ENCODE results near the gene FAM13B.
"Not testable (repeated sequence)": the region's sequence is repeated elsewhere in the genome, so short reads cannot be mapped to it uniquely, and the experiment has no call there.

The FAM13B gene

DNA sequence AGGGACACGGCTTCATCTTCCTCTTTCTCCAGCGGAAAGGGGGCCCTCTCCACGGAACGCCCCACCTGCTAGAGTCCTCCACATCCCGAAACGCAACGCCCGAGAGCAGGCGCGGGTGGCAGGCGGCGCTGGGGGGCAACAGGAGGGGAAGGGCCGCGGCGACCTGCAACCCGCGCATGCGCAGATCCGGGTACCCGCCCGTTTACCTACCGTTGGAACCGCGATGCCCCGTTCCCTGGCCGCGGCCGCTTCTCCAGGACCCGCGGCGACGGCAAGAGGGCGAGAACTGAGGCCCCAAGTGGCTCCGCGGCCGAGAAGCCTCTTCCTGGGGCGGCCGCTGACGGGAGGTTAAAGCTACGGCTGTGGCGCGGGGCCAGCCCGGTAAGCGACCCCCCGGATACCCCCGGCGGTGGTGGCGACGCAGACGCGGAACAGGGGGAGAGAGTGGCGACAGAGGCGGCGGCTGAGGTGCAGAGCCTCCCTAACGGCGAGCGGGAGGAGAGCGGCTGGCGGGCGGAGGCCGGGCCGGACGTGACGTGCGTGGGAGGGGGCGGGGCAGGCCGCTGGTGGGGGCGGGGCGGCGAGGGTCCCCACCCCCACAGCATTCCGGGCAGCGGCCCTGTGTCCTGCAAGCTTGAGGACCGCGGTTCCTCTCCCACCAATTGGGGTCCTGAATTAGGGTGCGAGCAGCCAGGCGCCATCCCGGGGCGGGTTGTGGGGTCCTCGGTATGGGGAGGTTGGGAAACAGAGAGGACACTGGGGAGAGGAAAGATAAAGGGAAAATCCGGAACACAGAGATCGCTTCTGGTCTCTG, at the start of gene FAM13B:
TSS of gene FAM13B (minus strand) at position 508 of the 814 bp plus-strand sequence. CDS start 13,968 bp downstream, outside the sequence.
- DNase-seq (ENCODE audit: low read depth in 2 of 2, low spot score in 1 of 2), result peak; percentile 57 to 64

DNA sequence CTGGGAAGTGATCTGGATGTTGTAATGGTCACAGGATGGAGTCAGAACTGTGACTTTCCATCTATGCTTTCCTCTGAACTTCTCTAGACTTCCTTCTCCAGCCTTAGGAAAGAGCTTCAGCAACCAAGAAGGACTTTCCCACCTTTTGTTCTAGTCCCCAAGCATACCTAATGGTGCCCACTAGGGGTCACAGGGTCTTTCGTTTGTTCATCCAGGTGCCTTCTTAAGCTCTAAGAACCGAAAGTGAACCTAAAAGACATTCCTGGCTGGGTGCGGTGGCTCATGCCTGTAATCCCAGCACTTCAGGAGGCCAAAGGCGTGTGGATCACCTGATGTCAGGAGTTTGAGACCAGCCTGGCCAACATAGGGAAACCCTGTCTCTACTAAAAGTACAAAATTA, 49.2 kb upstream of the FAM13B start:
- no peak for DNase-seq (ENCODE audit: low read depth in 2 of 2, low spot score in 1 of 2)

DNA sequence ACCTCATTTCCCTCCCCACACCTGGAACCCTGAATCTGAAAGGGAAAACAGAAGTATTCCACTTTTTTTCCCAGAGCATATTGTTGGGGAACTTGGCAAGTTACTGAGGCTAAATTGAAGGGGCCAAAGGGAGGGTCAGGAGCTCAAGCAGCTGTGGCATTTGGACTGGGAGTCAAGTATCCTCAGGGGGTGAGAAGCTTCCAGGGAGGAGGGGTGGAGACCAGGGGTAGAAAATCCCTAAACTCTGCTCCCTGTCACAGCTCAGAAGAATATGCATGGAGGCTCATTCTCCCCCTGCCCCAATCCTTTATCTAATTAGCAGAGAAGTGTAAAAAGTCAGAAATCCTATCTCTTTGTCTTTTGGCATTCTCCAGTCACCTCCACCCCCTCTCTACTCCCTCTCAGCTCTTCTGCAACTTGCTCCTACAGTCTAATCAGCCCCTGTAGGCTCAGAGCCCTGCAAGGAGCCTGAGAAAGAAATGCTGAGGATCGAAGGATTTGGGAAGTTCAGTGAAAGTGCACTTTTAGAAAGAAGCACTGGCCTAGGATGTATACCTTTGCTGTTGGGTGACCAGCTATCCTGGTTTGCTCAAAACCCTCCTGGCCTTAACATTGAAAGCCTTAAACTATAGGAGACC, 45.2 kb upstream of the FAM13B start:
- DNase-seq (ENCODE audit: low read depth in 2 of 2, low spot score in 1 of 2), result no peak

DNA sequence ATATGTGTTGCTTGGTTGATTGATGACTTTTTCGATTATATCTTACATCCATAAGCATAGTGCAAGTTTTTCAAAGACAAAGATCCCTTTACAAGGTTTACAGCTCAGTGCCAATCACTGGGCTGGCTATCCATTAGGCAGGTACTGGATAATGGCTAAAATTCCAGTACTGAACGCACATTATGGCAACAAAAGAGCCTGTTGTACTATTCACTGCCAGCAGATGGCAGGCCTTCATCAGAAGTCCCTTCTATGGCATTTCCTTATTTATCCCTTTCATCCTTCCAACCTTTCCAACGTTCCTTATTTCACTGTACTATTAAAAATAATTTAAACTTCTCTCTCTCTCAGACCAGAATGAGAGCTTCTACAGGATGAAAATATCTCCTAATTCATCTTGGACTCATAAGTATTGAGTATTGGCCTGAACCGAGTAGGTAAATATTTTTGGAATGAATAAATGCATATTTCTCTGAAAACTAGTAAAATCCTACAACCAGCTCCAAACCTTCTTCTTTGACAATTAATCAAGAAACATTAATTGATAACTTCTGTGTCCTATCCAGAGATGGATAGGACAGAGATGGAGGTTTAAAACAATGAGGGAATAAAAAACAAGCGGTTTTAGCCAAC, 44.3 kb upstream of the FAM13B start:
- DNase-seq (ENCODE audit: low read depth in 2 of 2, low spot score in 1 of 2), result peak in 1 of 2 donors; percentile 16

DNA sequence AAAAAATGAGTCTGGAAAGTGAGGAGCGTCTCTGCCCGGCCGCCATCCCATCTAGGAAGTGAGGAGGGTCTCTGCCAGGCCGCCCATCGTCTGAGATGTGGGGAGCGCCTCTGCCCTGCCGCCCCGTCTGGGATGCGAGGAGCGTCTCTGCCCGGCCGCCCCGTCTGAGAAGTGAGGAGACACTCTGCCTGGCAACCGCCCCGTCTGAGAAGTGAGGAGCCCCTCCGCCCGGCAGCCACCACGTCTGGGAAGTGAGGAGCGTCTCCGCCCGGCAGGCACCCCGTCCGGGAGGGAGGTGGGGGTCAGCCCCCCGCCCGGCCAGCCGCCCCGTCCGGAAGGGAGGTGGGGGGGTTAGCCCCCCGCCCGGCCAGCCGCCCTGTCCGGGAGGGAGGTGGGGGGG, 37.1 kb upstream of the FAM13B start:
- DNase-seq (ENCODE audit: low read depth in 2 of 2, low spot score in 1 of 2), result not testable (repeated sequence)

DNA sequence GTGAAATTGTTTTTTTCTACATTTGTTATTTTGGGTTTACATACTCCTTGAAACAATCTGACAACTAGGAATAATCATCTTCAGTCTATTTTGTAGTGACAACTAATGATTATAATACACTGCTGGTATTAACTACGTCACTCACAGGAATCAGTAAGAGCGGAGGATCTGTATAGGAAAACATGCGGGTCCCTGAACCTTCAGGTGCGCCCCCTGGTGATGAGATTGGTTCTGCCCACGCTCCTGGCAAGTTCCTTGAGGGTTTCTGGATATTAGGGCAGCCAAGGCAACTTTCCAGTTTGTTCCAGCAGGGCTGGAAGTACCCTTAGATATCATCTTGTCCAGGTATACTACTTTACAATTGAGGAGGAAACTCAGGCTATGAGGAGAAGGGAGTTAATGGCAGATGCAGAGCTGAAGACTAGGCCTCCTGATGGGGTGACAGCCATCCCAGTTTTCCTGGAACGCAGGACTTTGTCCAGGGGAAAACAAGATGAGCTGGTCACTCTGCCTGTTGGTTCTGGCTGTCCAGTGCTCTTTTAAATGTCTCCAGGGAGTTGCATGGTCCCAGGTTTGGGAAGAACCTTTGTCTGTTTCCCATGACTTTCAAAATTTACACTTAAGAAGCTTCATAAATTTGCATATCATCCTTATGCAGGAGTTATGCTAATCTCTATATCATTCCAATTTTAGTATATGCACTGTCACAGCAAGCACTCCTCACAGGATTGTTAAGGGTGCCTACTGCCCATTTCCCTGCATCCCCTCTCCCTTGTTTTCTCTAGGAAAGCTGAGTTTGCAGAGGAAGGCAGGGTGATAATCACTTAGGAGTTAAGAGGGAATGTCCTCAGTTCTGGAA, 36.1 kb upstream of the FAM13B start:
- peak; percentile 32 to 41 for DNase-seq (ENCODE audit: low read depth in 2 of 2, low spot score in 1 of 2)

DNA sequence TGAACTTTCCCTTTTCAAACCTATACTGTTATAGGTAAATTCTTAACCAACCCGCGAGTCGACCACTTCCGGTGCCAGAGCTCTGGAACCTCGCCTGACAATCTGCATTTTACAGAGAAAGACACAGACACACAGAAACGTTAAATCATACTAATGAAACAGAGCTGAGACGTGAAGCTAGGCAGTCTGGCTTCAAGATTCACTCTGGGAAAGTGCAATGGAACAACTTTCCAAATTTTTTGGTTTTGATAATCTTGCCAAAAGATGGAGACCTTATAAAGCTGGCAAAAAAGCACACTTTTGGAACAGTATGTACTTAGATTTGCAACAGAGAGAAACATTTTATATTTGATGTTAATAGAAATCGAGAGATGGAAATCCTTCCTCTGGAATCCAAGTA, 35.1 kb upstream of the FAM13B start:
- no peak for DNase-seq (ENCODE audit: low read depth in 2 of 2, low spot score in 1 of 2)

DNA sequence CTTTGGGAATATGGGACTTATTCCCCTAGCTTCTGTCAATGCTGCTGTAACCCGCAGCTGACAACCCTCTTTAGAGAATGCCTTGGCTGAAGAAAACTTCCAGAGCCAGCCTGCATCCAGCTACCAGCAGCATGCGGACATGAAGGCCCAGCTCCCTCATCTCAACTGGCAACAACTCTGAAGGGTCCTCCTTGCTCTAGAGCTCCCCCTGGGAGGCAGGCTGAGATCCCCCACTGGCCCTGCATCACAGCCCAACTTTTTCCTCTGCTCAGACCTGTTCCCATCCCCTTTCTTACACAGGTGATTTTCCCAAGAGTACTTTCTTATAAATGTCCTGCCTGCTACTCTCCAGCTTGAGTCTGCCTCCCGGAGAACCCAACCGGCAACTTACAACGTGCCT, 32.2 kb upstream of the FAM13B start:
- DNase-seq (ENCODE audit: low read depth in 2 of 2, low spot score in 1 of 2), result no peak

DNA sequence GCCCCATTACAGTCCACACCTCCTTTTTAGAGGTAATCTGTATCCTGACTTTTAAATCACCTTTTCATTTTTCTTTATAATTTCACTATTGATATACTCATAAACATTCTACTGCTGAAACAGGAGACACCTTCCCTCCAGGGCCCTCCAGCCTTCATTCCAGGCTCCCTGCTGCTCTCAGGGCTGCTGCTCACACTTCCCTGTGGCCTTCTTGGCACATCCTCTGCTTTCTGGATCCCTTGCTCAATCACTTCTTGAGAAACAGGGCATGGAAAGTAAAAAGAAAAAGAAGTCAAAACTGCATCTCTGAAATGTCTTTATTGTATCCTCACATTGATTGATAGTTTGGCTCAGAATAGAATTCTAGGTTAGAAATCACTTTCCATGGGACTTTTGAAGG, 31.6 kb upstream of the FAM13B start:
- no peak for DNase-seq (ENCODE audit: low read depth in 2 of 2, low spot score in 1 of 2)

DNA sequence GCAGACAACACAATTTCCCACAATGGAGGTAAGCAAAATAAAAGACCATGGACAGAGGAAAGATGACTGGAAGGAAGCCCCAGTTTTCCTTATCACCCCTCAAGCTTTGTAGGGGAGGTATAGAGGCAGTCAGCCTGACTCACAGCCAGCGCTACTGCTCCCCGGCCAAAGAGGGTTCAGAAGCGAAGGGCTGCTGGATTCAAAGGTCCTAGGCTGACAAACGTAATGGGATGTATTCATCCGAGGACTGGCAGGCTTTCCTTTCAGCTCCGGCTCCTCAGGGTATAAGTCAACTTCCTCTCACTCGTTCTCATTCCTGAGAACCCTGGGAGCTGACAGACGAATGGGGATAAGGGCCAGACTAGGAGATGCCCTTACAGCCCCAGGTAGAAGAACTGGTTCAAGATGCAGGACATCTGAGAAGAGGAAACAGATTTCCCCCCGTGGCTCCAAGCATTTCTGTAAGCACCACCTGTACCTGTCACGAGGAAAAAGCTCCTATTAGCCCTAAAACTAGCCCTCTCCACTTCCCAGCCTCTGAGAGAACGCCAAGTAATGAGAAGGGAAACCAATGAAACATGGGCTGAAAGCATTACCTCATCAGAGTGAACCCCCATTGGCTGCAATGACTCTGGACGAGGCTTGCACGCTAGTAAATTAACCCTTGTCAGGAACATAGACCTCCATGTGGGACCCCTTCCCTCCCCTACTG, 22.1 kb upstream of the FAM13B start:
- no peak for DNase-seq (ENCODE audit: low read depth in 2 of 2, low spot score in 1 of 2)

DNA sequence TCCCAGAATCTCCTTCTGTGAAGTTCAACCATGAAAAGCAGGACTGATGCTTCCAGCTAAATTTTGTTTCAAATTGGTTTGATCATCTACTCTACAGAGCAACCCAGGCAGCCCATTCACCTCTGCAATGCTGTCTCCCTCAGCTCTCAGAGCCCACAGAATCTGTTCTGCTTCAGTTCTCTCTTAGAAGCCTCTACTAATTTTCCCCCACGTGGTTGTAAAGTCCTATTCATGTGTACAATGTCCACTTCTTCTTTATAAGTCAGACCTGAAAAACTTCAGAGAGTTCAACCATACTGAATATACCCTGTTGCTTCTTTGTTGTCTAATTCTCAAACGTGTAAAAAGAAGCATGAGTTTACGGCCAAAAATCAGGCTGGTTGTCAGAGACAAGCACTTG, 21.3 kb upstream of the FAM13B start:
- no peak for DNase-seq (ENCODE audit: low read depth in 2 of 2, low spot score in 1 of 2)

DNA sequence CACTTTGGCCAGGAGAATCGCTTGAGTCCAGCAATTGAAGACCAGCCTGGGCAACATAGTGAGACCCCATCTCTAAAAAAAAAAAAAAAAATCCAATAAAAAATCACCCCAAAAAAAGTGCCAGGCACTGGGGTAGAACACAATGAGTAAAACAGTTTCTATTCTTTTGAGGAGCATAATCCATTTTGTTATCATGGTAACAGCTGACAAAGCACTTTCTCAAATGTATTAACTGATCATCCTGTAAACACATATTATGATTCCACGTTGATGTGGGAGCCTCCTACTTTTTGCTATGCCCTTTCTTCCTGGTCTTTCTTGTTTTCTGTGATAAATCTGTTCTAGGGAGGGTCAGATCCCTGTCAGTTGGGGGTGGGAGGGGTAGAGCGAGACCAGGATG, 20.7 kb upstream of the FAM13B start:
- no peak for DNase-seq (ENCODE audit: low read depth in 2 of 2, low spot score in 1 of 2)

DNA sequence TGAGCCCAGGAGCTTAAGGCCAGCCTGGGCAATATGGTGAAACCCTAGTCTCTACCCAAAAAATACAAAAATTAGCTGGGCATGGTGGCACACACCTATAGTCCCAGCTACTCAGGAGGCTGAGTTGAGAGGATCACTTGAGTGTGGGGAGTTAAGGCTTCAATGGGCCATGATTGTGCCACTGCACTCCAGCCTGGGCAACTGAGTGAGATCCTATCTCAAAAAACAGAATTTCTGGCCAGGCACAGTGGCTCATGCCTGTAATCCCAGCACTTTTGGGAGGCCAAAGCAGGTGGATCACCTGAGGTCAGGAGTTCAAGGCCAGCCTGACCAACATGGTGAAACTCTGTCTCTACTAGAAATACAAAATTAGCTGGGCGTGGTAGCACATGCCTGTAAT, 19.8 kb upstream of the FAM13B start:
- DNase-seq (ENCODE audit: low read depth in 2 of 2, low spot score in 1 of 2), result not testable (repeated sequence)

DNA sequence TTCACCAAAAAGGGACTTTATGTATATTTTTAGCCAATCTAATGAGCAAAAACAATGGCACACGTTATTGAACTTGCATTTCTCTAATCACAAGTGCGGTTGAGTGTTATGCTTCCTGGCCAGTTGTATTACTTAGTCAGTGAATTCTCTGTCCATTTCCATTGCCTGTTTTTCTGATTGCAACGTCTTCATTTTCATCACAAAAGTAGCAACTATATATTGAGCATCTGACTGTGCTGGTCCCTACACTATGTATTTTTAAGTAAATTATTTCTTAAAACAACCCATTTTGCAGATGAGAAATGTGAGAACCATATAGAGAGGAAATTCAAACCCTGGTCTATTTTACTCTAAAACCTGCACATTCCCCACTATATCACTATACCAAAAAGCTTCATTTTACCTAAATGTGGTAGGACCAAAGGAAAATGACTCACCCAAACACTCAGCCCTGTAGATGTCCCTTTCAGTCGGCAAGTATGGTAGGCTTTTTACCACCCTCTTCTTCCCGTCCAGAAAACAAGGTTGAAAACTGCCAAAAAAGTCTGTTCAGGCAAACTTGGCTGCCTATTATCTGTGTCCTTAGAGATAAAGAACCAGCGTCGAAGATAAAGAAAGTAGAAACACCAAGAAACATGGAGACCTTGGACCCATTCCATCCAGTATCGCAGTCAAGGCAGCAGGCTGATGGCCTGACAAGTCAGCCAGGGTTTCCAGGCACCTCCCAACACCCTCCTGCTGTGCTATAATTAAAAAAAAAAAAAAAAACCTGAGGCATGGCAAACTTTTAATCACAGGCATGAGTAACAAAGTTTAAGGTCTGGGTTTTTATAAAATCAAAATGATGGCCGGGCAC, 18.8 kb upstream of the FAM13B start:
- DNase-seq (ENCODE audit: low read depth in 2 of 2, low spot score in 1 of 2), result no peak

DNA sequence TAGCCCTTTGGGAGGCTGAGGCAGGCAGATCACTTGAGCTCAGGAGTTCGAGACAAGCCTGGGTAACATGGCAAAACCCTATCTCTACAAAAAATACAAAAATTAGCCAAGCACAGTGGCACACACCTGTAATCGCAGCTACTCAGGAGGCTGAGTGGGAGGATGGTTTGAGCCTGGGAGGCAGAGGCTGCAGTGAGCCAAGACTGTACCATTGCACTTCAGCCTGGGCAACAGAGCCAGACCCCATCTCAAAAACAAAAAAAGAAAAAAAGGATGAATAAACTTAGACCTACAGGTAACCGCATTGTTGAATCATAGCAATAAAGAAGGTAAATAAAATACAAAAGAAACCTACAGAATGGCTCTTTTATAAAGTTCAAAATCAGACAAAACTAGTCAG, 12.4 kb upstream of the FAM13B start:
- not testable (repeated sequence) for DNase-seq (ENCODE audit: low read depth in 2 of 2, low spot score in 1 of 2)

DNA sequence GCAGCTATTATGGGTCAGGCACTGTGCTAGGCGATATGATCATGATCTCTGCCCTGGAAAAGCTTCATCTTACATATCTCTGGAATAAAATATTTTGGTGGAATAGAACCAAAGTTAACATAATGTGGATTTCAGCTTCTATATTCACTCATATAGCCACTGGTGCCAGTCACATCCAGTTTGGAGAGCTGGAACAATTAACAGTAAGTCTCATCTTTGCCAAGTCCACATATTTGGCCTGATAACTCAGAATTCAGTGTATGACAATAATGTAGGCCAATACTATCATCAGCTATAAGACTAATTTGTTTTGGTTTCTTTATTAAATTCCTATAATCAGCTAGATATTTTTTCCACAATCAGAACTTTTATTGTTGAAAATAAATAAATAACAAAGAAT, 5.9 kb upstream of the FAM13B start:
- no peak for DNase-seq (ENCODE audit: low read depth in 2 of 2, low spot score in 1 of 2)

DNA sequence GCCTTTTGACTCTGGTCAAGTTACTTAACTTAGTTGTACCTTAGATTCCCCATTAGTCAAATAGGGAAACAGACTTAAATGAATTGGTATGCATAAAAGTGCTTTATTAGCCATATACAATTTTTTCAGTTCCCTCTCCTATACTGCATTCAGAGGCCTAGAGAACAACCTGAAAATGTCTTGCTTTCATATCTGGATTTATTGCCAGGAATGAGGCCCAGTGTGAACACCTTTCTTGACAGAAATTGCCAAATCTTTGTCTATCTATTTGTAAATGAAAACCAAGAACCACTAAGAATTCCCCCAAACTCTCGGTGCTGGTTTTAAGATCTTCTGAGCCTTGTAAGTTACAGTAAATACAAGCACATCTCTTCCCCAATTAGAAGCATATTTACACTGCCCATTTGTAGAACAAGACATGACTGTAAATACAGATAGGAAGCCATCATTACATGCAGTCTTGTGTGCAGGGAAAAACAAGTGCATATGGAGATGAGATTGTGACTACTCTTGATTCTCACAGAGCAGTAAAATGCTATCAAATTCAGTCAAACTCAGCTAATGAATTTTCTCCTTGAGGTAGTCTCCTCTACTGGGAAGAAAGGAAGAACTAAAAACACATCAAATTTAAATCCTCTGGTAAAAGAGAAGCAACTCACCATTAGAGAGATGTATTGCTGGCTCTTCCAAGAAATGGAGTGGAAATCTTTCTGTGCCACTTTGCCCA, 5.2 kb upstream of the FAM13B start:
- DNase-seq (ENCODE audit: low read depth in 2 of 2, low spot score in 1 of 2), result no peak

DNA sequence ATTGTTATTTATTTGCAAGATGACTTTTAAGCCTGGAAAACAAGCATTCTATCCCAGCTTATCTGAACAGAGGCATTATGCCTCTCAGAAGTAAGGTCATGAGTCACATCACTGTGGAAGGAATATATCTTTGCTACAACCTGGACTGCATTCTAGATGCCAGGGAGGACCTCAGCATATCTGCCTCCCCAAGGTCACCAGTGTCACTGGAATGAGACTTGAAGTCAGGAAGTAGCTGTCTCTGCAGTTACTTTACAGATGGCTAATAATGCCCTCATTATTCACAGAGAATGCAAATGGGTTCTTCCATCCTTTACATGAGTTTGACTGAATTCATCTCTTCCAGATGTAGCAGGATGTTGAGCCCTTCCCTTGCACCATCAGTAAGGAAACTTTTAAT, 4.4 kb upstream of the FAM13B start:
- DNase-seq (ENCODE audit: low read depth in 2 of 2, low spot score in 1 of 2), result no peak
